GM21447 (cell line): ENCODE results near the gene HS6ST3.
"Not testable (repeated sequence)": the region's sequence is repeated elsewhere in the genome, so short reads cannot be mapped to it uniquely, and the experiment has no call there.

ENCODE experiments used
- ATAC-seq: cut with Tn5 transposase; IDR thresholded peaks from one replicate; pipeline ENCODE4 v1.9.1; 2021; ENCODE audit not compliant: unreplicated experiment

Gene HS6ST3

DNA sequence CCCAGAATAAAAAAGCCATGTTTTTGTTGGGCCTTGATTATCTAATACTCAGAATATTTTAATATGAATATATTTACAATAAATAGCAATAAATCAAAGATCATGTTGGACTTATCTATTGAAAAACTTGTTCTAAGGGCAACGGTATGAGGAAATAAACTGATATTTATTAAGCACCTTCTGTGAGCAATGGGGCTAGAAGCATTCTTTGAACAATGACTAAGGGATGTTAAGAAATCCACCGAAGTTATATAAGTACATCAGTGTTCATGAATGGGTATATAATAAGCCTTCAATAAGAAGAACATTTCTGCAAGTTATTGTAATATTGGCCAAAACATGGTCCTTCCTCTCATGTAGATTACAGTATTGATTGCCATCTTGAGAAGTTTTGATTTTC is 682.5 kb downstream of the HS6ST3 start:
- no peak for ATAC-seq

DNA sequence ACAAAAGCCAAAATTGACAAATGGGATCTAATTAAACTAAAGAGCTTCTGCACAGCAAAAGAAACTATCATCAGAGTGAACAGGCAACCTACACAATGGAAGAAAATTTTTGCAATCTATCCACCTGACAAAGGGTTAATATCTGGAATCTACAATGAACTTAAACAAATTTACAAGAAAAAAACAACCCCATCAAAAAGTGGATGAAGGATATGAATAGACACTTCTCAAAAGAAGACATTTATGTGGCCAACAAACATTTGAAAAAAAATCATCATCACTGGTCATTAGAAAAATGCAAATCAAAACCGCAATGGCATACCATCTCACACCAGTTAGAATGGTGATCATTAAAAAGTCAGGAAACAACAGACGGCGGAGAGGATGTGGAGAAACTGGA is 688.4 kb downstream of the HS6ST3 start:
- ATAC-seq: not testable (repeated sequence)

DNA sequence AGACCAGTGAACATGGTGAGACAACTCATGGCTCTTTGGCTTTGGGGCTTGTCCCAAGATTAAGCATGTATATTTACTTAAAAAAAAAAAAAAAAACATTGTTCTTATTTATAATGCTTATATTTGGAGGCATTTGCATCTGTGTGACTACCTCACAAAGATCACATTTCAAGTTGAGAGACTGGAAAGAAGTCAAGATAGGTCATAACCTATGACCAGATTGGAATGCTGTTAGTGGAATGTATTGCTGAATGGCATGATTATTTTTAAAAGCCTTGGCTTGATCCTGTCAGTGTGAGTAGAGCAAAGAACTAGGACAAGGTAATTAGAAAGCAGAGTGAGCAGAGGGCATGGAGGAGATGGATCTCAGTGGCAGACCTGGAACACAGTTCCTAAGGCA is 689.8 kb downstream of the HS6ST3 start:
- no peak for ATAC-seq

DNA sequence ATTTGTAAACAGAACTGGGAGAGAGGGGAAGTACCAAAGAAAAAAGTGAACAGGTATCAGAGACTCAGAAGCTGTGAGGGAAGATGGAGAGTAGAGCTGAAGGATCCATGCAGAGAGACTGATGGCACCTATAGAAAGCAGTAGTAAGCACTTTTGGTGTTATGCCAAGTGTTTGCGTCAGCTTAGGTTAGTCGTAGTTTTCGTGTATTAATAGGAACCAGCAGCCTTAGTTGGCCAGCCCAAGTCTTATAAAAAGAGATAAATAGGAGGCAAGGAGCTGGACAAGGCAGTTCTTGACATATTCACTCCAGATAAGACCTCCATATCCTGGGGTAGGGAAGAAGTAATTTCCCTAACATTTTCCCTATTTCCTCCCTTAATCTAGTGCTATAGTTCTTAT is 690.2 kb downstream of the HS6ST3 start:
- no peak for ATAC-seq

DNA sequence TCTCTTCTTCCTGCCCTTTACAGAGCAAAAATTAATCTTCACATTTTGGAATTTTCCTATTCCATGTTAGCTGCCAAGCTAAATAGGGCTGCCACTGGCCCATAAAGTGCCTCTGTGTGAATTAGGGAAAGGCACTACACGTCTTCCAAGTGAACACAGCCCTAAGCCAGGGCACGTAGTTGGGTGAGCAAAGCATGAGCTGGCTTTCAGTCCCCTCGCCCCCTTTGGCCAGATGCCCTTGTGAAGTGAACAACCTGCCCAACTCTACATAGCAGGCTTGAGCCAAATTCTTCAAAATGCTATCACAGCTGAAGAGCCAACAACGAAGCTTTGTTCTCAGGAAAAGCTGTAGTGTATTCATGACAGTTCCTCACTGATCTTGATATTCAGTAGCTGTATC is 691.2 kb downstream of the HS6ST3 start:
- no peak for ATAC-seq

DNA sequence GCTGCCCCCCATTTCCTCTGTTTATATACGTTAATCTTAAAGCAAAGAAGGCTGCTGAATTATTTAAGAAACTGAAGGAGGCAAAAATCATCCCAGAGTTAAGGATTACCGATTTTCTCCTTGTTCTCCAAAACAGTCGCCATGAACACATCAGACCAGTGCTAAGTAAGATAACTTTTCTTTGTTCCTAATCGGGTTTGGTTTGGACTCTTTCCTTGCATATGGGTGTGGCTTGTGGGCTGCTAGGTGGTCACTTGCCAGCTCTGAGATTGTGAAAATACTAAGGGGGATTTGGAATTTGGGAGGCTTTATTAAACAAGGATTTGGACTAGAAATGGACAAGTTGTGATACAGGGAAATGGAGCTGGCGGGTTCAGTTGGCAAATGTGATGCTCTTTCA is 692.3 kb downstream of the HS6ST3 start:
- ATAC-seq: no peak

DNA sequence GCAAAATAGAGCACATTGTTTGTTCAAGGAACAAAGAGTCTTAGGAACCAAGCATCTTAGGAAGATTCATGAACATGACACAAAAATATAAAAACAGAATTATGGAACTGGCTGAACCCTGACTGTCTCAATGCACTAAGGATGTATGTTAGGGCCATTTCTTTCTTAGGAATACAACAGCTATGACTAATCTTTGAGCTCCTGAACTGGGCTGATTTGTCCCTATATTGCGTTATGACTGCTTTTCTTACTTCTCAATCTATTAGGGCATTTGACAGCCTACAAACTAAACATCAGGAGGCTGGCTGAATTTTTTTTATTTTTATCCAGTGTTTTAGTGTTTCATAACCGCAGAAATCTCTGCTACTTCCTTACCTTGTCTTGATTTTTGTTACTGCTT is 693.1 kb downstream of the HS6ST3 start:
- ATAC-seq: no peak

DNA sequence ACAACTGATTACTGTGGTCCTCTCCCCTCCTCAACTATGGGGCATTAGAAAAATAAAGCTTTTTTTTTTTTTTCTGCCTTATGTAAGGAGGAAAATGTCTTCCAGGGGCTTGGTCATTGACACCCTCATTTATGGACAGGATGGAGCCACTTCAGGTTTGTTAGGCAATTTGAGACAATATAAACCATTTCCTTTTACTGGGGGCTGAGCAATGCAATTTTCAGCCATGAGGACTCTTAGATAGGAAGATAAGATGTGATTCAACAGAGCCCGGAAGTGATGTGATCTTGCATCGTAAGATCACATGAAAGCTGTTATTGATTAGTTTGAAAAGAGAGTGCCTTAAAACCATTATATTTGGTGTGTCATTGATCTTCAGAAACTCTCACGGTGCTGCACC is 693.6 kb downstream of the HS6ST3 start:
- ATAC-seq: no peak

DNA sequence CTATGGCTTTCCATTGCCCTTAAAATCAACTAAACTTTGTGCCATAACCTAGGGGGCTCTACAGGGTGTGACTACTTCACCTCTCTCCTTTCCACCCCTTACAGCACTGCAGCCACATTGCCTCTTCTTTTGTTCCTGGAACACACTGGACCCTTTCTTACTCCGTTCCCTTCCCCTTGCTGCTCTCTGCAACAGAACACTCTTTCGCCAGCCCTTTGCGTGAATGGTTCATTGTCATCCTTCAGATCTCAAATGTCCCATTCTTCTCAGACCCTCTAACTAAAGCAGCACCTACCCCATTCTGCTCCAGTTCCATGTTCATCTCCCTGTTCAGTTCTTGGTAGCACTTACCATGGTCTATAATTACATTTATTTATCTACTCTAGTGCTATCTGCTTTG is 696.1 kb downstream of the HS6ST3 start:
- ATAC-seq: no peak

DNA sequence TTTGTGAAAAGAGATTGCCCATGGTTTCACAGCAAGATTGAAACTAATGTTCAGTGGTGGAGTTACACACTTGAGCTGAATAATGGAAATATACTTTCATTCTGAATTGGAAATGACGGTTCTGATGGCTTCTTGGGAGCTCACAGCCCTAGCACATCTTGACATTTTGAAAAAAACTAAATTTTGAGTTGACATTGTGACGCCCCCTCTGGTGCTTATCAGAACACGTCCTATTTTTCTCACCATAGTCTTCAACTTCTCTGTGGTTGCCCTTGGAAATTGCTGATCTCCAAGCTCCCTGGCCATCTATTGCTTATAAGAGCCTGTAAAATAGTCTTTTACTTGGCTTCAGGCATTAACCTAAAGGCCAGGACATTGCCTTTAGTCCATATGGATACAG is 702.3 kb downstream of the HS6ST3 start:
- ATAC-seq: no peak

DNA sequence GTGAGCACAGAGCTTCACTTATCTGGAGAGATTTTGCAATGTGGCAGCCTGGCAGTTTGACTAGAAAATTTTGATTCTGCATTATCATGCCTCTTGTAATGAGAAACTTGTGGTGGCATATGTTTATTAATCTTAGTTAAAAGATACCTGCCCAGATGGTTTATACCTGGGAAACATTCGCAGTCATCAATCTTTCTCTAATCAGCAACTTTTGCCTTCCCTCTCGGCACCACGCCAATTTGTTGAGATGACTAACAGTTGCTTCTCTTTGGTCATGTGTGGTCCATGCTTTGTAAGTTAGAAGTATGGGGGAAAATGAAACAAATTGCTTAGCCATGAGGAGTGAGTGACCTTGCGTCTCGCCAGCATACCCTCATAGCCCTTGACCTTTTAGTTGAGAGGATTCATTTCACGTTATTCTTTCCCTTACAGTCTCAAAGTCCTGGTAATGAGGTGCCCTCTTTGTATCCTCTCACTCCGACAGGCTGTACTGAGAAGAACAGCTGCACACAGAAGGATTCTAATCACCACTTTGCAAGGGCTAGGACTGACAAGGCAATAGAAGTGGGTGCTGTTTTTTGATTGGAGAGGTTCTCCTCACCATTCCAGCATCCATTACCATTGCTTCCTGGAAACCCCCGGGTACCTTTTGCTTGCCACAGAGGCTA is 703.0 kb downstream of the HS6ST3 start:
- no peak for ATAC-seq

DNA sequence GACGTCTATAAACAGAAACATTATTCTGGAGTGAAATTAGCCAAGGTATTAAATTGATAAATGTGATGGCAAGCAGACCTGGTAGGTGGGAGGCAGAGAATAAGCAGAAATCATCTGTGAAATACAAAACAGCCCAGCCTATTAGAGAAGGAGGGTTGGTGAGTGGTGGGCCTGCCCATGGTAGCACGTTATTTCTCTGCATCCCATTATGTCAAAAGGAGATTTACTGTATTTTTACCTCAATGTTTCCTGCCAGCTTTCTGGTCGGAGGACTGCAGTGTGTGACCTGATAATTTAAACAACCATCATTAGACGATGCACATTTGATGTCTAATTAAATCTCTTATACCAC is 703.5 kb downstream of the HS6ST3 start:
- no peak for ATAC-seq

DNA sequence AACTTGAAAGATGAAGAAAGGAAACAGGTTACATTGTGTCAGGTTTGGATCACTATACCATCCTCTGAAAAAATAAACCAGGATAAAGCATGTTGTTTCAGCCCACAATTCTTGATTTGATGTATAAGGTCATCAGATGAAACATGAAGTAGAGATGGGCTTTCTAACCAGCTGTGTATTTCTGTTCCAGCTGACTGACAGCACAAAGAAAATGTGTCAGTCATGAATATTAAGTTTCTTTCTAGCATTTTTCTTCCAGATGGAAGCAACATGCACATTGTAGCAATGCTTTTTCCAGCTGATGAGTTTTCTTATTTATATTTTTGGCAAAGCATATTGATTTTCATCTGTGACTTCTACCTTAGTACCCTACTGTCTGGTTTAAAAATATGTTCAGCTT is 704.8 kb downstream of the HS6ST3 start:
- ATAC-seq: no peak

DNA sequence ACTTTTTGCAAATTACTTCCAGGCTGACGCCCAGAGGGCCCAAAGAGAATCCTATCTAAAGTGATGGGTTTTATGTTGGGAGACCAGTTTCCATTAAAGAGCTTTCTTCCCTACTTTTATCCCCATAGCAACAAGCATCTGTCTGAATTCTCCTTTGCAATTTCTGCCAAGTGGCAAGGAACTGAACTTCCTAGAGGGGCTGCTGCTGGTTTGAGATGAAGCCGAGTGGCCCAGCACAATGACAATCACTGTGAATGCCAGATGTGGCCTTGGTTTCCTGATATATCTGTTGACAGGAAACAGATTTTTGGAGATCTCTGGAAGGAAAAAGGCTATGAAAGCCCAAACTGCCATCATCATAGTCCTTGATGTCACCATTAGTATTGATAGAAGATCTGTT is 705.8 kb downstream of the HS6ST3 start:
- no peak for ATAC-seq

DNA sequence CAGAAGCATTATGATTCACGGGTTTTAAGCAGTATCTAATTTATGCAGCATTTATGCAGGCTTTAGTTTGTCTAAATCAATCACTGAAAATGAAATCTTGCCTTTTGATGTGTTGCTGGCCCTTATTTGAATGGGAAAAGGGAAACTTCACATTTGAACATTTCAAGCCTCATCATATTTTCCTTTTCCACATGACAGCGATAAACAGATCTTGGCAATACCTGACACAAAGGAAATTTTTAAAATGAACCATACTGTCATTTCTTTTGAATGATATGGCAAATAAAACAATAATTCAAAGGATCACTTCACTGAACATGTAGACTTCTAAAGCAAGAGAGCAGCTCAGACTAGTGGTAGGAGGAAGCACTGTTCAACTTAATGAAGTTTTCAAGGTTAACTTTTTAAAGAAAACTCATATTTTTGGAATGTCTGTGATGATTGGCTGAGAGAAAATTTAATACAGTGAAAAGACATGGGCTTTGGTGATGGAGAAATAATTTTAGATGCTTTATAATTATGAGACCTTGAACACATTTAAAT is 706.3 kb downstream of the HS6ST3 start:
- ATAC-seq: no peak

DNA sequence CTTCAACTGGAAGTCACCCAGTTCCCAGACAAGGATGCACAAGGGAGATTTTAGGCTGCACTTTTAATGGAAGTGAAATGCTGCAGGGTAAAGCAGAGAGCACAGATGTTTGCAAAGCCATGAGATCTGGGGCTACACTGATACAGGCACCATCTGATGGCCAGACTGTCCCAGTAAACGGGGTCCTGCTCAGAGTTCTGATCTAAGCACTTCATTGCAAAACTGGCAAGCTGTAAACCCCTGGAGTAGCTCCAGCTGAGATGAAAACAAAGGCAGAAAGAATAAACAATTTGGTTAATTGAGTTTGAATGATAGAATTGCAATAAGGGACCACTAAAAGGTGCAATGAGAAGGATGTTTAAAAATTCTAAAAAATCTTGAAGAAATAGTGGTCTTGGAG is 707.2 kb downstream of the HS6ST3 start:
- ATAC-seq: no peak

DNA sequence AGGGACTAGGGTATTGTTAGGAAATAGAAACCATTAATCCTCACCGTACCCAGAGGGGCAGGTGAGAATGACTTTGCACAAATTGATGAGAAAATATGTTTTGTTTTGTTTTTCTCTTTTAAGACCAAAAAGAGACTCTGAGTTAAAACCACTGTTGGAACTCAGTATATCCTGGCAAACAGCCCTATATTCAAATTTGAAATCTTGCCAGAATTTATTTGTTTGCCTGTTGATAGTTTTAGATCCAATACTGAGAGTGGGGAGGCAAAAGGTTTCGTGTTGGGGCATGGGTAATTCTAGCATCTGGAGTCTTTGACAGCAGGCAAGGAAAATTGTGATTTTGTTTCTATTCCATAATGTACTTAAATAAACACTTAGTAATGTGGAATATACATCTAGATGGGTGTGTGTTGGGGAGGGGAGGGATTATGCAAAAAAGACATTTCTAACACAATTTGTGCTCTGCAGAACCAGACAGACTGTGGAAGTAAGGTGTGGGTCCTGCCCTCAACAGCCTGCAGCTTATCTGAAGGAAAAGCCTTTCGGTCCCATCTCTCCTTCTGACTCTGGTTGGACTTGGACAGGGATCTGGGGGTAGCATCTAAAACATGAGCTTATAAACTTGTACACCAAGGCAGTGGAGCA is 713.7 kb downstream of the HS6ST3 start:
- ATAC-seq: no peak

DNA sequence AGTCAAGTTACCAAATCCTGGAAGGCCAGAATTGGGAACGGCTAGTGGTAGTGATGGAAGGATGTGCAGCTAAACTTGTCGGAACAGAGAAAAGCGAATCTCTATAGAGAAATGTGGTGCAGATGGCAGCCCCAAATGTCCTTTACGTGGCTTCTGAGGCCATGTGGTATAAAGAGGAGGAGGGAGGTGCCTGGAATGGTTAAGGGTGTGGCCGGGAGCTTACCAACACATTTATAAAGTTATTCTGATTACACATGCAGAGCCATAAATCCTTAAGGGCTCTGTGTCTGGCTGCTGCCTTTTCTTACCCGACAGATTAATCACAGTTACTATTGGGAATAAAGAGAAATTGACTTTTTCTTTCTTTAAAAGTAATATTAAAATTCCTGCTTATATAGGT is 714.3 kb downstream of the HS6ST3 start:
- no peak for ATAC-seq

DNA sequence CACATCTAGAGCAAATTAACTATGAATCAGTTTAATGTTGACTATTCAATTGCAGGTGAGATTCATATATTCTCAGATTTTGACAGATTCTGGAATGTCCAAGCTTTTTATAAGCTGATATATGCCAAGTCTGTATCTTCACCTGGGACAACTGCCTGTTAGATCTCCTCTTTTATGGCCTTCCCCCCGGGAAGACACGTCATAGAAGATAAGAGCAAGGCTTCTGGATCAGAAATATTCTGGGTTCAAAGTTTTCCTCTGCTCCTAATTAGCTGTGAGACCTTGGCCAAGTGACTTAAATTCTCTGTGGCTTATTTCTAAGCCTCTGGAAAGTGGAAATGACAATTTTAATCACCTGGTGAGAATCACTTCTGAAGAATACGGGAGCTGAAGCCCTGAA is 716.8 kb downstream of the HS6ST3 start:
- no peak for ATAC-seq

DNA sequence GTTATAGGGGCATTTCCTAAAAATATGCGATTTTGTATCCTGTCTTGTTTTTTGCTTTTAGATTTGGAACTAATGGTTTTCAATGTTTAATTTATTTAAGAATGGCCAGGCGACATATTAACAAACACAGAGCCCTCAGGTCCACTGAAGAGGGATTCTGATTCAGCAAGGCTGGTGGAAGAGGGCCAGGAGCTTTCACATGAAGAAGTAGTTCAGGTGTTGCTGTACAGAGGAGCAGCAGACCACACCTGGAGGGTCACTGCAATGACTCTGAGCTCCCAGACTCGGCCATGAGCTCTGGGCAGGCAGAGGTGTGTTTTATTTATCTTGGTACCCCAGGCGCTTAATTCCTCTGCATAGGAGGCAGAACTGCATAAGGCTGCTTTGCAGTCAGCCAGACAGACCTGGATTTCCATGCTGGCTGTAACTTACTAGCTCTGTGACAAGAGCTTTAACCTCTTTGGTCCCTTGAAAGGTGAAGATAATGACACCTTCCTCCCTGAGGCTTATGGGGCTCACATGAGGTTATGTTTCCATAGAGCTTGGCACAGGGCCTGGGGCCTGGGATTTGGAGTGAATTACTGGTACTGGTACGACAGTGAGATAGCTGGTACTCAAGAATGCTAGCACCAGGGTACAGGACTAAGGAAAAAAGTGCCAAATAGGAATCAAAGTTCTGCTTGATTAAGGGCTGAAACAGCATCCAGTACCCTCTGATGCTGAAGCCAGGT is 719.6 kb downstream of the HS6ST3 start:
- no peak for ATAC-seq

DNA sequence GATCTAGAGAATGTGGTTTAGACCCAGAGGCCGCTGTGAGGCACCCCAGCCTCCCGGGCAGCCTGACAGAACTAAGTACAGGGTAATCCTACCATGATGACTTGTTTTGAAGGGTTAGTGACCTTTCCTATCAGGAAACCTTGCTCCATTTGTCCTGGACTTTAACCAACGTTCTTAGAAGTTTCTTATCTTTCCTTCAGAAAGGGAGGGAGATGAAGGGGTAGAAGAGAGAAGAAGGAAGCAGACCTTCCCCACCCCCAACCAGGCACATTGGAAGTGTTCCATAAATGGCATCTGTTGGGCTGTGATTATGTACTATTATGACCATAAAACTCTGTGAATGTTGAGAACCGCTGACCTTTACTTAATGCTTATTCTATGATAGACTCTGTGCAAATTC is 720.2 kb downstream of the HS6ST3 start:
- ATAC-seq: no peak

DNA sequence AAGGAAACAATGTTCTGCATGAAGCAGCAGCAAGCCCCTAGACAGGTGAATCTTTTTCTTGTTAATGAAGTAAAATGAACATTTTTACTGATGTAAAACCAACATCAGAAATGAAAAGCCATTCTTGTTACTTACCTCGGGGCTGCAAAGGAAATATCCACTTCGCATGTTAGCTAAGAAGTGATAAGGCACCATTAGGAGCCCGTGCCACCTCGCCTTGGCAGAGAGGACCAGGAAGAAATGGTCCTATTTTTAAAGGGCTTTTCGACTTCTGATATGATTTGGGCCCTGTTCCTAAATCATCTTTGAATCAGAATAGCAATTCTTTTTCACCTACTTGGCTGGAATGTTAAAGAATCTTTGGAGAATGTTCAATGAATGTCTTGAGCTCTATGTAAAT is 721.1 kb downstream of the HS6ST3 start:
- ATAC-seq: no peak
